ENCODE data around the gene ZNF343.
"Not testable (repeated sequence)": the region's sequence is repeated elsewhere in the genome, so short reads cannot be mapped to it uniquely, and the experiment has no call there.

ZNF343 gene

GRCh38 chr20:2508631-2509467 is at the start of gene ZNF343:
Gene ZNF343 (minus strand): TSS chr20:2508915. CDS start chr20:2493895, 15,020 bp downstream.
- peak; percentile 52 to 61 for DNase-seq (ENCODE audit: extremely low read depth in 1 of 2, low read depth in 1 of 2)

GRCh38 chr20:2557873-2558580 is 49.3 kb upstream of the ZNF343 start:
- no peak for DNase-seq (ENCODE audit: extremely low read depth in 1 of 2, low read depth in 1 of 2)

- no peak for DNase-seq (ENCODE audit: extremely low read depth in 1 of 2, low read depth in 1 of 2)
Observed at GRCh38 chr20:2545594-2545993, 36.9 kb upstream of the ZNF343 start.

GRCh38 chr20:2544211-2544610 is 35.5 kb upstream of the ZNF343 start:
- no peak for DNase-seq (ENCODE audit: extremely low read depth in 1 of 2, low read depth in 1 of 2)

- no peak for DNase-seq (ENCODE audit: extremely low read depth in 1 of 2, low read depth in 1 of 2)
Observed at GRCh38 chr20:2542361-2542760, 33.6 kb upstream of the ZNF343 start.

GRCh38 chr20:2541940-2542339 is 33.2 kb upstream of the ZNF343 start:
- no peak for DNase-seq (ENCODE audit: extremely low read depth in 1 of 2, low read depth in 1 of 2)

- DNase-seq (ENCODE audit: extremely low read depth in 1 of 2, low read depth in 1 of 2) = no peak
Observed at GRCh38 chr20:2538931-2539720, 30.4 kb upstream of the ZNF343 start.

- no peak for DNase-seq (ENCODE audit: extremely low read depth in 1 of 2, low read depth in 1 of 2)
Observed at GRCh38 chr20:2538356-2538755, 29.6 kb upstream of the ZNF343 start.

GRCh38 chr20:2537101-2537500 is 28.4 kb upstream of the ZNF343 start:
- no peak for DNase-seq (ENCODE audit: extremely low read depth in 1 of 2, low read depth in 1 of 2)

GRCh38 chr20:2536560-2536986 is 27.9 kb upstream of the ZNF343 start, which contains the start of gene TMC2:
Gene TMC2 (plus strand): TSS chr20:2536573. CDS start chr20:2536622, 49 bp downstream.
- DNase-seq (ENCODE audit: extremely low read depth in 1 of 2, low read depth in 1 of 2) = no peak

- DNase-seq (ENCODE audit: extremely low read depth in 1 of 2, low read depth in 1 of 2) = no peak
Observed at GRCh38 chr20:2535711-2536559, 27.2 kb upstream of the ZNF343 start.

GRCh38 chr20:2533118-2533517 is 24.4 kb upstream of the ZNF343 start:
- no peak for DNase-seq (ENCODE audit: extremely low read depth in 1 of 2, low read depth in 1 of 2)

- no peak for DNase-seq (ENCODE audit: extremely low read depth in 1 of 2, low read depth in 1 of 2)
Observed at GRCh38 chr20:2528671-2529271, 20.1 kb upstream of the ZNF343 start.

- DNase-seq (ENCODE audit: extremely low read depth in 1 of 2, low read depth in 1 of 2) = no peak
Observed at GRCh38 chr20:2527762-2528161, 19.0 kb upstream of the ZNF343 start.

GRCh38 chr20:2526218-2526583 is 17.5 kb upstream of the ZNF343 start:
- not testable (repeated sequence) for DNase-seq (ENCODE audit: extremely low read depth in 1 of 2, low read depth in 1 of 2)

- DNase-seq (ENCODE audit: extremely low read depth in 1 of 2, low read depth in 1 of 2) = peak in 1 of 2 donors; percentile 7
Observed at GRCh38 chr20:2524709-2525506, 16.2 kb upstream of the ZNF343 start.

- DNase-seq (ENCODE audit: extremely low read depth in 1 of 2, low read depth in 1 of 2) = peak; percentile 71 to 79
Observed at GRCh38 chr20:2523919-2524708, 15.4 kb upstream of the ZNF343 start.

GRCh38 chr20:2522826-2523429 is 14.2 kb upstream of the ZNF343 start:
- not testable (repeated sequence) for DNase-seq (ENCODE audit: extremely low read depth in 1 of 2, low read depth in 1 of 2)

Measured in stimulated activated CD8-positive, alpha-beta memory T cell treated with anti-CD3 and anti-CD28 coated beads, Interleukin-7, amount 100 ng/mL, for 48 hours (primary cell).